ENCODE measurements around the gene PRM2. TPM values are rescaled to one million over a fixed set of nuclear protein-coding genes. Genes with fewer than 3 reads are reported as not detected.

PRM2 gene, protein sequence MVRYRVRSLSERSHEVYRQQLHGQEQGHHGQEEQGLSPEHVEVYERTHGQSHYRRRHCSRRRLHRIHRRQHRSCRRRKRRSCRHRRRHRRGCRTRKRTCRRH
- not detected in 2 replicates for total RNA-seq (ENCODE audit: low replicate concordance)

DNA sequence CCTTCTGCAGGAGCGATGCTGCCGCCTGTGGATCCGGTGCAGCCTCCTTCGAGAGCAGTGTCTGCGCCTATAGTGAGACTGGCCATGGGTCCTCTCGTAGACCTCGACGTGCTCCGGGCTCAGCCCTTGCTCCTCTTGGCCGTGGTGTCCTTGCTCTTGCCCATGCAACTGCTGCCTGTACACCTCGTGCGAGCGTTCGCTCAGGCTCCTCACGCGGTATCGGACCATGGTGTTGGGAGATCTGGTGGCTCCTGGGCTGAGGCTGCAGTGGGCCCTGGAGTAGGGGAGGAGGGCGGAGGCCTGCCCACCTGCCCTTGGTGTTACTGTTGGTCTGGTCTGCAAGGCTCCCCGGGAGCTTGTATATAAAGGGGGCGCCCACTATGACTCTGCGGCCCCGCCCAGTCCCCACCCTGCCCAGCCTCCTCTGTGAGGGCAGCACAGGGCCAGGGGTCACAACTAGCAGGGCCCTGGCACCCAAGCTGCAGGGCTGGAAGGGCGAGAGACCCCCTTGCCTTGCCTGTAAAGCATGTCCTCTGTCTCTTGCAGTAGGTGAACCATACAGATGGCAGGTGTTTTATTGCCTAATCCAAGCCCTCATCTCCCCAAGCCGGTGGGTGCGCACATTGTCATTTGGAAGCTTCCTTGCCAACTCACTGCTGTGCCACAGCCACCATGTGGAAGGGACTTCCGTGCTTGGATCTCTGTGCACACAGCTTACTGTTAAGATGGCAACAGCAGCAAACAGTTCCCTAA is at the start of gene PRM2:
TSS of gene PRM2 (minus strand) at position 338 of the 753 bp plus-strand sequence. CDS start at position 228, 110 bp downstream.
- no peak for DNase-seq (ENCODE audit: low read depth)
- TF ChIP-seq, protein P1, sequence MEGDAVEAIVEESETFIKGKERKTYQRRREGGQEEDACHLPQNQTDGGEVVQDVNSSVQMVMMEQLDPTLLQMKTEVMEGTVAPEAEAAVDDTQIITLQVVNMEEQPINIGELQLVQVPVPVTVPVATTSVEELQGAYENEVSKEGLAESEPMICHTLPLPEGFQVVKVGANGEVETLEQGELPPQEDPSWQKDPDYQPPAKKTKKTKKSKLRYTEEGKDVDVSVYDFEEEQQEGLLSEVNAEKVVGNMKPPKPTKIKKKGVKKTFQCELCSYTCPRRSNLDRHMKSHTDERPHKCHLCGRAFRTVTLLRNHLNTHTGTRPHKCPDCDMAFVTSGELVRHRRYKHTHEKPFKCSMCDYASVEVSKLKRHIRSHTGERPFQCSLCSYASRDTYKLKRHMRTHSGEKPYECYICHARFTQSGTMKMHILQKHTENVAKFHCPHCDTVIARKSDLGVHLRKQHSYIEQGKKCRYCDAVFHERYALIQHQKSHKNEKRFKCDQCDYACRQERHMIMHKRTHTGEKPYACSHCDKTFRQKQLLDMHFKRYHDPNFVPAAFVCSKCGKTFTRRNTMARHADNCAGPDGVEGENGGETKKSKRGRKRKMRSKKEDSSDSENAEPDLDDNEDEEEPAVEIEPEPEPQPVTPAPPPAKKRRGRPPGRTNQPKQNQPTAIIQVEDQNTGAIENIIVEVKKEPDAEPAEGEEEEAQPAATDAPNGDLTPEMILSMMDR (IDR thresholded peaks at IDR 0.05; ENCODE audit: insufficient read depth, low read length), result no peak
- H3K4me3 ChIP-seq (ENCODE audit: low read depth, low read length), result no peak within 1 kb of the TSS

DNA sequence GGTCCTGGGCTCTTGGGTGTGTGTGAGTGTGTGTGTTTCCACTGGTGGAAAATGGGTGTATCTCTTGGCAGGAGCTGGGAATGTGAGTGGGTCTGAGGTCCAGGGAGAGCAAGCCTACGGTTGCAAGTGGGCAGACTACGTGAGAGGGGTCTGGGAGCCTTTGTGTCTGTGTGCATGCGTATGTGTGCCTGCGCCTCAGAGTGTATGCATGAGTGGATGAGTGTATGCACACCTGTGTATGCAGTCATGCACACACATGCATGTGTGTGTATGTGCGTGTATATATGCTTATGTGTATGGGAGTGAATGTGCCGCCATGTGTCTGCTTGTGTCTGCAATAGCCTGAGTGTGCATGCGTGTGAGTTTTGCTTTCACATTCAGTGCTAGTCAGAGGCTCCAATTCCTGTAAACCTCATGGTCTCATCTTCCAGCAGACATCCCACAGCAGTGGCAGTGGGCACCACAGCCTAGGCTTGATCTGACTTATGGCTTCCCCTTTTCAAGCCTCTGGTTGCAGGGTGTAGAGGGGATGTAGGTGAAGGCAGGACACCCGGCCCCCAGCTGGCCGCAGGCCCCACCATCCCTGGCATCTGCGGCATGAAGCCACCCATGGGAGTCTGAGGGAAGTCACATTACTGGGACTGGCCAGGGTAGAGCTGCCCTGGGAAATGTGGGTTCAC is 49.3 kb upstream of the PRM2 start:
- H3K4me3 ChIP-seq (ENCODE audit: low read depth, low read length), result no peak overlapping the region
- TF ChIP-seq, protein P1 (IDR thresholded peaks at IDR 0.05; ENCODE audit: insufficient read depth, low read length), result no peak
- no peak for DNase-seq (ENCODE audit: low read depth)

DNA sequence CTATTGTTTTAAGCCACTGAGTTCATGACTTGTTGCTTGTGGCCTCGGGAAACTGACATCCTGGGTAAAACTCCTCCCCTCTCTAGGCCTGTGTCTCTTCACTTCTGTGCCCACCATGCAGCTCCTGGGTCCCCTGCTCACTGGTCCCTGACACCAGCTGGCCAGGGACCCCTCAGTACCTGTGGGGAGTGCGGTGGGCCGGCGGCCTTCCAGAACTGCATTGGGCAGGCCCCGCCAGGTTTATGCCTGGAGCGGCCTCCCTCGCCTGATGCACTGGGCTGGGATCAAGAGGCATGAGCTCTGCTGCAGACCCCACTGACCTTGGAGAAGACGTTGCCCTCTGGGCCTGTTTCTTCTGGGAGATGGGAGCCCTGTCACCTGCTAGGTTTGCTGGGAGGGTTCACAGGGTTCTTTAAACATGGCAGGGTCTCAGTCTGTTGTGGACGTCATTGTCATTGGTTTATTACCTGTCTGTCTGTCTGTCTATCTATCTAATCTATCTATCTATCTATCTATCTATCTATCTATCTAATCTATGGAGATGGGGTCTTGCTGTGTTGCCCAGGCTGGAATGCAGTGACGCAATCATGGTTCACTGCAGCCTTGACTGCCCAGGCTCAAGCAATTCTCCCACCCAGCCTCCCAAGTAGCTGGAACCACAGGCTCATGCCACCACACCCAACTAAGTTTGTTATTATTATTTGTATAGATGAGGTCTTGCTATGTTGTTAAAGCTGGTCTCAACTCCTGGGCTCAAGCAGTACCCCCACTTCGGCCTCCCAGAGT is 47.5 kb upstream of the PRM2 start:
- DNase-seq (ENCODE audit: low read depth), result no peak
- TF ChIP-seq, protein P1 (IDR thresholded peaks at IDR 0.05; ENCODE audit: insufficient read depth, low read length), result no peak
- no peak overlapping the region for H3K4me3 ChIP-seq (ENCODE audit: low read depth, low read length)

DNA sequence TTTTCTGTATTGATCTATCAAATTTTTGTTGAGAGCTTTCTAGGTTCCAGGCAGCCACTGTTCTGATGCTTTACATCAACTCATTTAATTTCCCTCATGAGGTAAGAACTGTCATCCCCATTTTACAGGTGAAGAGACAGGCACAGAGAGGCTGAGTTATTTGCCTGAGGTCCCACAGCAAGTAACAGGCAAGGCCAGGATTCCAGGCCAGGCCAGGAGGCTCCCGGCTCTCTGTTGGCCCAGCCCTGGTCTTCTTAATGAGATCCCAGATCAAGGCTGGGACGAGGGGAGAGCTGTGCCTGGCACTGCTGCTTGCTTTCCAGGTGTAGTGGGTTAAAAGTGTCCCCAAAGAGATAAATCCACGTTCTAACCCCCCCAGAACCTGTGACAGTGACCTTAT is 46.5 kb upstream of the PRM2 start:
- no peak overlapping the region for H3K4me3 ChIP-seq (ENCODE audit: low read depth, low read length)
- TF ChIP-seq, protein P1 (IDR thresholded peaks at IDR 0.05; ENCODE audit: insufficient read depth, low read length), result no peak
- no peak for DNase-seq (ENCODE audit: low read depth)

DNA sequence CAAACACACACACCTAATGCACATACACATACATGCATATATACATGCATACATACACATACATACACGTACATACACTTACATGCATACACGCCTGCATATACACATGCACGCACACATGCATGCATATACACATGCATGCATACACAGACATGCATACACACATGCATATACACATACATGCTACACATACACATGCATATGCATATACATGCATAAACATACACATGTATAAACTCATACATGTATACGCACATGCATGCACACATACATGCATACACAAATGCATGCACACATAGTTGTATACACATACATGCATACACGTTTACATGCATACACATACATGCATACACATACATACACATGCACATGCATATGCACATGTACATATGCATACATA is 45.4 kb upstream of the PRM2 start:
- no peak overlapping the region for H3K4me3 ChIP-seq (ENCODE audit: low read depth, low read length)
- DNase-seq (ENCODE audit: low read depth), result no peak
- TF ChIP-seq, protein P1 (IDR thresholded peaks at IDR 0.05; ENCODE audit: insufficient read depth, low read length), result no peak

DNA sequence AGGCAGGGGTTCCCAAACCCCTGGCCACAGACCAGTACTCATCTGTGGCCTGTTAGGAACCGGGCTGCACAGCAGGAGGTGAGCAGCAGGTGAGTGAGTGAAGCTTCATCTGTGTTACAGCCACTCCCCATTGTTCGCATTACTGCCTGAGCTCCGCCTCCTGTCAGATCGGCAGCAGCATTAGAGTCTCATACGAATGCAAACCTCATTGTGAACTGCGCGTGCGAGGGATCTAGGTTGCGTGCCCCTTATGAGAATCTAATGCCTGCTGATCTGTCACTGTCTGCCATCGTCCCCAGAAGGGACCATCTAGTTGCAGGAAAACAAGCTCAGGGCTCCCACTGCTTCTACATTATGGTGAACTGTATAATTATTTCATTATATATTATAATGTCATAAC is 43.9 kb upstream of the PRM2 start:
- no peak for DNase-seq (ENCODE audit: low read depth)
- H3K4me3 ChIP-seq (ENCODE audit: low read depth, low read length), result no peak overlapping the region
- TF ChIP-seq, protein P1 (IDR thresholded peaks at IDR 0.05; ENCODE audit: insufficient read depth, low read length), result no peak
